Activated T-helper 9 cell treated with anti-CD3 and anti-CD28 coated beads, Interleukin-2, amount 50 U/mL, for 16 hours (primary cell): ENCODE data around the gene RBM15B.

ENCODE experiments used
- DNase-seq: peaks from one replicate; pipeline ENCODE4 v3.0.0-alpha.2; 2020; ENCODE audit warnings: low read depth

The RBM15B gene

GRCh38 chr3:51392355-51393133 lies 1.5 kb downstream of the RBM15B start:
- DNase-seq: no peak

GRCh38 chr3:51393134-51393495 lies 2.0 kb downstream of the RBM15B start:
- DNase-seq: no peak

- DNase-seq: no peak
Observed at GRCh38 chr3:51393564-51393963, 2.5 kb downstream of the RBM15B start.

GRCh38 chr3:51394541-51394940 lies 3.5 kb downstream of the RBM15B start:
- DNase-seq: no peak

GRCh38 chr3:51395493-51396213 lies 4.6 kb downstream of the RBM15B start:
- DNase-seq: no peak

GRCh38 chr3:51396401-51396800 lies 5.3 kb downstream of the RBM15B start:
- DNase-seq: no peak

- DNase-seq: no peak
Observed at GRCh38 chr3:51397392-51397791, 6.3 kb downstream of the RBM15B start.

GRCh38 chr3:51398595-51399310 lies 7.7 kb downstream of the RBM15B start:
- no peak for DNase-seq

- no peak for DNase-seq
Observed at GRCh38 chr3:51400166-51400565, 9.1 kb downstream of the RBM15B start.

GRCh38 chr3:51401735-51402134 lies 10.7 kb downstream of the RBM15B start:
- no peak for DNase-seq

- DNase-seq: no peak
Observed at GRCh38 chr3:51403675-51404074, 12.6 kb downstream of the RBM15B start.

- DNase-seq: no peak
Observed at GRCh38 chr3:51408021-51408420, 16.9 kb downstream of the RBM15B start.

- no peak for DNase-seq
Observed at GRCh38 chr3:51408813-51409212, 17.7 kb downstream of the RBM15B start.

- no peak for DNase-seq
Observed at GRCh38 chr3:51422211-51422610, 31.1 kb downstream of the RBM15B start.

GRCh38 chr3:51426921-51427320 lies 35.8 kb downstream of the RBM15B start:
- no peak for DNase-seq

- DNase-seq: no peak
Observed at GRCh38 chr3:51429138-51429537, 38.1 kb downstream of the RBM15B start.

GRCh38 chr3:51434110-51434509 lies 43.0 kb downstream of the RBM15B start:
- DNase-seq: no peak

- DNase-seq: no peak
Observed at GRCh38 chr3:51434746-51435327, 43.8 kb downstream of the RBM15B start.

- no peak for DNase-seq
Observed at GRCh38 chr3:51436998-51437639, 46.0 kb downstream of the RBM15B start.

GRCh38 chr3:51441282-51442030 lies 50.4 kb downstream of the RBM15B start:
- no peak for DNase-seq

GRCh38 chr3:51445544-51446280 lies 54.6 kb downstream of the RBM15B start:
- DNase-seq: no peak
